Spleen (tissue), 11 donors: Measurements from ENCODE around the gene PRMT9. TPM values are rescaled to one million over a fixed set of nuclear protein-coding genes. Genes with fewer than 3 reads are reported as not detected.

Experiments
- DNase-seq: peaks from one replicate; pipeline ENCODE4 v3.0.0-alpha.2; 2020
- H3K27ac ChIP-seq, 8 donors: fragments of 200-600 bp; sonication (generic) in 7 of 8; 1 replicate in 4 of 8; 2 replicates in 4 of 8; pipeline versions ENCODE4 v1.5.0 to v1.8.0; 2016 to 2021; ENCODE audit warnings: inconsistent platforms in 4 of 8, mild to moderate bottlenecking in 4 of 8, moderate library complexity in 1 of 8
- H3K27me3 ChIP-seq, 7 donors: fragments of 200-600 bp; sonication (generic) in 6 of 7; replicated peaks in 1 of 7; 1 replicate in 4 of 7; 2 replicates in 3 of 7; pipeline versions ENCODE4 v1.5.0 to v1.8.0; 2016 to 2021; ENCODE audit warnings: inconsistent platforms in 3 of 7, mild to moderate bottlenecking in 1 of 7
- H3K36me3 ChIP-seq, 6 donors: fragments of 200-600 bp; sonication (generic) in 5 of 6; 1 replicate in 4 of 6; 2 replicates in 2 of 6; pipeline versions ENCODE4 v1.5.0 to v1.8.0; 2016 to 2021; ENCODE audit warnings: inconsistent platforms in 2 of 6
- H3K4me1 ChIP-seq, 6 donors: fragments of 200-600 bp; sonication (generic) in 5 of 6; 1 replicate in 3 of 6; 2 replicates in 3 of 6; pipeline versions ENCODE4 v1.5.0 to v1.8.0; 2016 to 2021; ENCODE audit warnings: inconsistent platforms in 3 of 6
- H3K4me3 ChIP-seq, 8 donors: fragments of 200-600 bp; sonication (generic) in 7 of 8; 1 replicate in 4 of 8; 2 replicates in 4 of 8; pipeline versions ENCODE4 v1.5.0 to v1.8.0; 2016 to 2021; ENCODE audit warnings: inconsistent platforms in 4 of 8, mild to moderate bottlenecking in 4 of 8, moderate library complexity in 2 of 8
- H3K9me3 ChIP-seq, 8 donors: fragments of 200-600 bp; sonication (generic) in 7 of 8; 1 replicate in 4 of 8; 2 replicates in 4 of 8; pipeline versions ENCODE4 v1.5.0 to v1.8.0; 2016 to 2021; ENCODE audit warnings: inconsistent platforms in 4 of 8
- POLR2A ChIP-seq, 3 donors: fragments of 450-650 bp; IDR thresholded peaks; one replicate each; pipeline ENCODE4 v1.5.1; 2017; ENCODE audit warnings: antibody characterized with exemption in 3 of 3, mild to moderate bottlenecking in 1 of 3
- POLR2AphosphoS5 ChIP-seq, 3 donors: sonication (generic); formaldehyde crosslinking; IDR thresholded peaks; one replicate each; pipeline ENCODE4 v1.5.1; 2017; ENCODE audit warnings: antibody characterized with exemption in 3 of 3
- WGBS, 5 donors: extraction: QIAGEN DNeasy Blood & Tissue Kit in 3 of 5; methylation state at CpG; one replicate each; pipeline versions ENCODE4 v1.1.5 to v1.1.7; 2013 to 2018; 5-methylcytosine and 5-hydroxymethylcytosine counted together
- intact Hi-C: fragments of 100-400 bp; cut with DNase I; formaldehyde crosslinking; loops from one replicate; pipeline ENCODE4 v1.15.0; 2023; ENCODE audit warnings: low total_unique reads
- polyA plus RNA-seq, 3 donors: library from polyadenylated mRNA; stranded (reverse); fragments of 200-250 nt; gene quantifications; one replicate each; pipeline ENCODE4 v1.2.1, GENCODE V29; 2013
- total RNA-seq, 7 donors: library from RNA; depleted of rRNA in 3 of 7; stranded (reverse); fragments of >200 nt in 3 of 7; fragmentation: NEBNext Ultra II Directional in 4 of 7; extraction: Animal tissue kit (Norgen Biotek cat#: 25700) in 4 of 7; gene quantifications; one replicate each; pipeline versions ENCODE4 v1.1.0 to v1.2.1, GENCODE V29; 2016 to 2021
- TF ChIP-seq, protein P1 (sequence below), 11 experiments: fragments of 200-600 bp in 7 of 11; fragments of 450-650 bp in 4 of 11; sonication (generic) in 4 of 11; IDR thresholded peaks in 8 of 11; conservative IDR thresholded peaks in 3 of 11; 1 replicate in 7 of 11; 2 replicates in 4 of 11; pipeline versions ENCODE4 v1.4.0 to v1.8.0; 2016 to 2021; ENCODE audit warnings: antibody characterized with exemption in 11 of 11, inconsistent platforms in 4 of 11, mild to moderate bottlenecking in 1 of 11
- donor health status: healthy with polysubstance abuse.
- donor health status: DM: no; HTN: no; CAD: no; lungs with moderate emphysema.
- donor health status: DM: no; HTN: no; CAD: no.
- donor health status: Bipolar disorder and iron deficiency.
- donor health status: healthy.
- donor health status: DM: no; HTN: no; CAD: no.
- donor health status: DM: yes; HTN: yes; CAD: no.

Gene PRMT9
- total and polyA plus RNA-seq, 10 donors, result 2.9 to 11.2 (median 8.7) TPM

DNA sequence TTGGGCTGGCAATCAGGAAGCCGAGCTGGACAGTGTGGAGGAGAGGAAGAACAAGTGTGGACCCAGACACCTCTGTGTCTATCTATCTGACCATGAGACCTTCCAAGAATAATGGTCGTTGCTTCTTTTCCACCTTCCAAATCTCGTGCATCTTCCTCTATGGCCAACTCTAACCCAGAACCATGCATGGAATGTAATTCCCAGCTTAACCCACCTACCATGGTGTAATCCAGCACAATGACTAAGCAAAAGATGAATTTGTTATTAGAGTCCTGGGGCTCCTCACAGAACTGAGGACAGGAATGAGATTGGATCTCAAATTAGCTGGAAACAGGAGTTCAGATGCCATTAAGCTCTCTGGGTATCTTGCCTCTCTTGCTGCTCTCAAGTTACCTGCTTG, 84.2 kb downstream of the PRMT9 start:
- Histone ChIP-seq H3K27me3 (no peaks in the 10 kb centered on the region), H3K4me1 (no peaks in the 10 kb centered on the region), H3K9me3 (no peaks in the 10 kb centered on the region), H3K36me3 (no peaks in the 10 kb centered on the region), H3K27ac (no peak overlapping the region), H3K4me3 (no peak overlapping the region)
- TF ChIP-seq POLR2AphosphoS5 (IDR thresholded peaks at IDR 0.05) (no peak), POLR2A (IDR thresholded peaks at IDR 0.05) (no peak)
- TF ChIP-seq, protein P1, sequence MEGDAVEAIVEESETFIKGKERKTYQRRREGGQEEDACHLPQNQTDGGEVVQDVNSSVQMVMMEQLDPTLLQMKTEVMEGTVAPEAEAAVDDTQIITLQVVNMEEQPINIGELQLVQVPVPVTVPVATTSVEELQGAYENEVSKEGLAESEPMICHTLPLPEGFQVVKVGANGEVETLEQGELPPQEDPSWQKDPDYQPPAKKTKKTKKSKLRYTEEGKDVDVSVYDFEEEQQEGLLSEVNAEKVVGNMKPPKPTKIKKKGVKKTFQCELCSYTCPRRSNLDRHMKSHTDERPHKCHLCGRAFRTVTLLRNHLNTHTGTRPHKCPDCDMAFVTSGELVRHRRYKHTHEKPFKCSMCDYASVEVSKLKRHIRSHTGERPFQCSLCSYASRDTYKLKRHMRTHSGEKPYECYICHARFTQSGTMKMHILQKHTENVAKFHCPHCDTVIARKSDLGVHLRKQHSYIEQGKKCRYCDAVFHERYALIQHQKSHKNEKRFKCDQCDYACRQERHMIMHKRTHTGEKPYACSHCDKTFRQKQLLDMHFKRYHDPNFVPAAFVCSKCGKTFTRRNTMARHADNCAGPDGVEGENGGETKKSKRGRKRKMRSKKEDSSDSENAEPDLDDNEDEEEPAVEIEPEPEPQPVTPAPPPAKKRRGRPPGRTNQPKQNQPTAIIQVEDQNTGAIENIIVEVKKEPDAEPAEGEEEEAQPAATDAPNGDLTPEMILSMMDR (IDR thresholded peaks at IDR 0.05 in 8 of 11, conservative IDR thresholded peaks at IDR 0.05 in 3 of 11), result no peak
- WGBS, 5 donors, result 67 to 85% (median 82%) methylated on average over 3 of the region's 3 CpGs
- intact Hi-C loops, result no loop called here
- no peak for DNase-seq

GRCh38 chr4:147599206-147599605, 84.8 kb downstream of the PRMT9 start:
- WGBS, 5 donors, result 83 to 95% (median 84%) methylated on average over 1 of the region's 1 CpG
- no peak overlapping the region for H3K27ac ChIP-seq
- TF ChIP-seq POLR2AphosphoS5 (IDR thresholded peaks at IDR 0.05) (no peak), POLR2A (IDR thresholded peaks at IDR 0.05) (no peak)
- TF ChIP-seq, protein P1 (IDR thresholded peaks at IDR 0.05 in 8 of 11, conservative IDR thresholded peaks at IDR 0.05 in 3 of 11), result no peak
- H3K36me3 ChIP-seq, result no peaks in the 10 kb centered on the region
- no peaks in the 10 kb centered on the region for H3K9me3 ChIP-seq
- no peaks in the 10 kb centered on the region for H3K4me1 ChIP-seq
- intact Hi-C loops, result no loop called here
- no peaks in the 10 kb centered on the region for H3K27me3 ChIP-seq
- no peak overlapping the region for H3K4me3 ChIP-seq
- DNase-seq, result no peak

- intact Hi-C loops, result no loop called here
- no peaks in the 10 kb centered on the region for H3K27me3 ChIP-seq
- 88 to 95% (median 92%) methylated on average over 2 of the region's 2 CpGs for WGBS, 5 donors
- H3K9me3 ChIP-seq, result no peaks in the 10 kb centered on the region
- no peaks in the 10 kb centered on the region for H3K4me1 ChIP-seq
- H3K27ac ChIP-seq, result no peak overlapping the region
- TF ChIP-seq POLR2A (IDR thresholded peaks at IDR 0.05), result no peak
- TF ChIP-seq, protein P1 (IDR thresholded peaks at IDR 0.05 in 8 of 11, conservative IDR thresholded peaks at IDR 0.05 in 3 of 11), result no peak
- no peak for TF ChIP-seq POLR2AphosphoS5 (IDR thresholded peaks at IDR 0.05)
- no peak overlapping the region for H3K4me3 ChIP-seq
- no peak for DNase-seq
- H3K36me3 ChIP-seq, result no peaks in the 10 kb centered on the region
Measured at GRCh38 chr4:147597561-147597960, 86.4 kb downstream of the PRMT9 start.

GRCh38 chr4:147596981-147597380, 87.0 kb downstream of the PRMT9 start:
- 0 to 33% (median 0%) methylated on average over 1 of the region's 1 CpG for WGBS, 5 donors
- no peak overlapping the region for H3K27ac ChIP-seq
- H3K9me3 ChIP-seq, result no peaks in the 10 kb centered on the region
- TF ChIP-seq POLR2A (IDR thresholded peaks at IDR 0.05), result no peak
- TF ChIP-seq, protein P1 (IDR thresholded peaks at IDR 0.05 in 8 of 11, conservative IDR thresholded peaks at IDR 0.05 in 3 of 11), result no peak
- no peak for DNase-seq
- no peaks in the 10 kb centered on the region for H3K27me3 ChIP-seq
- no peak overlapping the region for H3K4me3 ChIP-seq
- no peaks in the 10 kb centered on the region for H3K36me3 ChIP-seq
- intact Hi-C loops, result no loop called here
- no peaks in the 10 kb centered on the region for H3K4me1 ChIP-seq
